HepG2 (cell line): ENCODE data around the gene RAB42. TPM values are rescaled to one million over a fixed set of nuclear protein-coding genes. Genes with fewer than 3 reads are reported as not detected.
A peak's percentile ranks its signal among the peaks of the same experiment; 100 is the strongest.

Experiments
- AHR ChIP-seq: IDR thresholded peaks from 2 replicates; pipeline ENCODE4 v1.6.1; 2018; ENCODE audit warnings: missing genetic modification reagents, missing compliant biosample characterization
- ARNTL ChIP-seq: sonication (generic); formaldehyde crosslinking; IDR thresholded peaks from 2 replicates; pipeline ENCODE4 v1.4.0; 2020; ENCODE audit warnings: mild to moderate bottlenecking, missing genetic modification reagents
- DNMT1 ChIP-seq: sonication (generic); formaldehyde crosslinking; IDR thresholded peaks from 2 replicates; pipeline ENCODE4 v1.5.1; 2020; ENCODE audit warnings: mild to moderate bottlenecking, missing genetic modification reagents
- KLF13 ChIP-seq: sonication (generic); formaldehyde crosslinking; IDR thresholded peaks from 2 replicates; pipeline ENCODE4 v1.4.0; 2020; ENCODE audit warnings: mild to moderate bottlenecking, missing genetic modification reagents
- NFATC3 ChIP-seq: sonication (generic); formaldehyde crosslinking; IDR thresholded peaks from 2 replicates; pipeline ENCODE4 v1.5.1; 2020; ENCODE audit warnings: mild to moderate bottlenecking, missing genetic modification reagents
- REPIN1 ChIP-seq: sonication (generic); formaldehyde crosslinking; IDR thresholded peaks from 2 replicates; pipeline ENCODE4 v1.8.0; 2022; ENCODE audit warnings: missing genetic modification reagents, low read depth, mild to moderate bottlenecking, borderline replicate concordance
- SPEN ChIP-seq: sonication (generic); formaldehyde crosslinking; IDR thresholded peaks from 2 replicates; pipeline ENCODE4 v1.5.1; 2020; ENCODE audit warnings: low read depth, mild to moderate bottlenecking, missing genetic modification reagents
- TBX3 ChIP-seq: fragments of 450-650 bp; IDR thresholded peaks from 2 replicates; pipeline ENCODE4 v1.6.1; 2017; ENCODE audit warnings: antibody characterized with exemption, mild to moderate bottlenecking, inconsistent platforms, borderline replicate concordance
- TOE1 ChIP-seq: sonication (generic); formaldehyde crosslinking; IDR thresholded peaks from 2 replicates; pipeline ENCODE4 v1.4.0; 2020; ENCODE audit warnings: mild to moderate bottlenecking, missing genetic modification reagents
- ZNF121 ChIP-seq: sonication (generic); formaldehyde crosslinking; IDR thresholded peaks from 2 replicates; pipeline ENCODE4 v1.5.0; 2020; ENCODE audit warnings: mild to moderate bottlenecking, missing genetic modification reagents
- ZNF251 ChIP-seq: sonication (generic); formaldehyde crosslinking; IDR thresholded peaks from 2 replicates; pipeline ENCODE4 v1.9.0; 2021; ENCODE audit warnings: mild to moderate bottlenecking, missing genetic modification reagents
- ZNF3 ChIP-seq: IDR thresholded peaks from 2 replicates; pipeline ENCODE4 v1.7.0; 2017; ENCODE audit warnings: inconsistent platforms
- ZNF335 ChIP-seq: sonication (generic); formaldehyde crosslinking; IDR thresholded peaks from 2 replicates; pipeline ENCODE4 v1.4.0; 2020; ENCODE audit warnings: missing genetic modification reagents
- ZNF724P ChIP-seq: sonication (generic); formaldehyde crosslinking; IDR thresholded peaks from 2 replicates; pipeline ENCODE4 v1.8.0; 2022; ENCODE audit warnings: missing genetic modification reagents, borderline replicate concordance
- polyA plus RNA-seq, 8 experiments: library from polyadenylated mRNA; depleted of rRNA in 3 of 8; stranded (reverse) in 7 of 8; unstranded in 1 of 8; fragments of >200 nt; fragmentation: Illumina TruSeq in 4 of 8; extraction: Trizol in 4 of 8; gene quantifications; 2 replicates each; pipeline versions ENCODE4 v1.2.1 to v1.2.3, GENCODE V29; 2011 to 2016; ENCODE audit warnings: low read depth in 4 of 8, missing spikeins in 1 of 8, mixed read lengths in 1 of 8; ENCODE audit not compliant: insufficient read depth in 1 of 8
- total RNA-seq, 5 experiments: library from RNA; depleted of rRNA; stranded (reverse); fragments of >200 nt; fragmentation: Illumina TruSeq; extraction: Trizol; gene quantifications; 2 replicates each; pipeline ENCODE4 v1.2.3, GENCODE V29; 2016; ENCODE audit warnings: low read depth in 1 of 5
- TF ChIP-seq, protein P1 (sequence below): sonication (generic); formaldehyde crosslinking; IDR thresholded peaks from 2 replicates; pipeline ENCODE4 v1.4.0; 2020; ENCODE audit warnings: missing genetic modification reagents
- TF ChIP-seq, protein P2 (sequence below): sonication (generic); formaldehyde crosslinking; IDR thresholded peaks from 2 replicates; pipeline ENCODE4 v1.5.1; 2020; ENCODE audit warnings: mild to moderate bottlenecking, missing genetic modification reagents
- TF ChIP-seq, protein P3 (sequence below): sonication (generic); formaldehyde crosslinking; IDR thresholded peaks from 2 replicates; pipeline ENCODE4 v1.5.0; 2020; ENCODE audit warnings: mild to moderate bottlenecking, missing genetic modification reagents, moderate library complexity
- TF ChIP-seq, protein P4 (sequence below): sonication (generic); formaldehyde crosslinking; conservative IDR thresholded peaks from 2 replicates; pipeline ENCODE4 v1.5.0; 2020; ENCODE audit warnings: missing genetic modification reagents

Gene RAB42
- total and polyA plus RNA-seq, 2 of the 13 experiments (the other 11 are each of a cell fraction or from before 2014, with no cell fraction given) = 10.4 to 166 TPM

DNA sequence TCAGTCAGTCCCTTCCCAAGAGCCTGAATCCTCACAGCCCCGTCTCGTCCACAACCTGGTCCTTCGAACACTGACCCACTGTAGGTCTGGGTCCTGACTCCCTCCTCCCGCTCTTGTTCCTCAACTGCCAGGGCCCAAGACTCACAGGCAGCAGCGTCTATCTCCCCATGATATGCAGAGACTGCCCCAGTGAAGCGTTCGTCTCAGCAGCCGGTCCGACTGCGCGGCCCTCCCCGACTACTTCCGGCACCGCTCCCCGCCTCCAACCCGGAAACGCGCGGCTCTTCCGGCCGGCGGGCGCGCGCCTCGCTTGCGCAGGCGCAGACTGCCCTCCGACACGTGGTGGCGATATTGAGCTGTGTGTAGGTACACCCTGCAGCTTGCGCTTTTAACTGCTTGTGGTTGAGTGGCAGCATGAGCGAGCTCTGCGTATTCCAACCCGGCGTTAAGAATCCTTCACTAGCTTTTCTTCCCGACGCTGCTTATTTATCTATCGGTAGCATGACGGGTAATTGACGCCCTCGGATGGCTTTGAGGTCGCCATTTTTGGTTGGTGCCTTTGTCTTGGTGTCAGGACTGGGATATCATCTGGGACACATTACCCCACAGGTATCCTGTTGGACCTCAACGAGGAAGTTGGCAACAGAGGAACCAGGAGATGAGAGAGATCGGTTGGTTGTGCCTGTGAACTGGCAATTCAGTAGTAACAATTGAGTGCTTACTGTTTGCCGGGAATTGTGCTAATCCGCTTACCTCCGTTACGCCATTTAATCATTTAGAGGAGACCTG is 51.0 kb downstream of the RAB42 start, which contains the start of gene TAF12 (continued):
- TF ChIP-seq SPEN = peak; percentile 92
- no peak for TF ChIP-seq ZNF251 (CRISPR knock-in tag)
- TF ChIP-seq KLF13 (CRISPR knock-in tag) = no peak
- no peak for TF ChIP-seq TBX3
- TF ChIP-seq TOE1 = peak; percentile 45; the same call in 1 of the 2 replicates
- TF ChIP-seq, protein P1, sequence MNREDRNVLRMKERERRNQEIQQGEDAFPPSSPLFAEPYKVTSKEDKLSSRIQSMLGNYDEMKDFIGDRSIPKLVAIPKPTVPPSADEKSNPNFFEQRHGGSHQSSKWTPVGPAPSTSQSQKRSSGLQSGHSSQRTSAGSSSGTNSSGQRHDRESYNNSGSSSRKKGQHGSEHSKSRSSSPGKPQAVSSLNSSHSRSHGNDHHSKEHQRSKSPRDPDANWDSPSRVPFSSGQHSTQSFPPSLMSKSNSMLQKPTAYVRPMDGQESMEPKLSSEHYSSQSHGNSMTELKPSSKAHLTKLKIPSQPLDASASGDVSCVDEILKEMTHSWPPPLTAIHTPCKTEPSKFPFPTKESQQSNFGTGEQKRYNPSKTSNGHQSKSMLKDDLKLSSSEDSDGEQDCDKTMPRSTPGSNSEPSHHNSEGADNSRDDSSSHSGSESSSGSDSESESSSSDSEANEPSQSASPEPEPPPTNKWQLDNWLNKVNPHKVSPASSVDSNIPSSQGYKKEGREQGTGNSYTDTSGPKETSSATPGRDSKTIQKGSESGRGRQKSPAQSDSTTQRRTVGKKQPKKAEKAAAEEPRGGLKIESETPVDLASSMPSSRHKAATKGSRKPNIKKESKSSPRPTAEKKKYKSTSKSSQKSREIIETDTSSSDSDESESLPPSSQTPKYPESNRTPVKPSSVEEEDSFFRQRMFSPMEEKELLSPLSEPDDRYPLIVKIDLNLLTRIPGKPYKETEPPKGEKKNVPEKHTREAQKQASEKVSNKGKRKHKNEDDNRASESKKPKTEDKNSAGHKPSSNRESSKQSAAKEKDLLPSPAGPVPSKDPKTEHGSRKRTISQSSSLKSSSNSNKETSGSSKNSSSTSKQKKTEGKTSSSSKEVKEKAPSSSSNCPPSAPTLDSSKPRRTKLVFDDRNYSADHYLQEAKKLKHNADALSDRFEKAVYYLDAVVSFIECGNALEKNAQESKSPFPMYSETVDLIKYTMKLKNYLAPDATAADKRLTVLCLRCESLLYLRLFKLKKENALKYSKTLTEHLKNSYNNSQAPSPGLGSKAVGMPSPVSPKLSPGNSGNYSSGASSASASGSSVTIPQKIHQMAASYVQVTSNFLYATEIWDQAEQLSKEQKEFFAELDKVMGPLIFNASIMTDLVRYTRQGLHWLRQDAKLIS (CRISPR knock-in tag) = 0 out of 2 replicates have a peak, but pooled peaks have one; percentile 60
- TF ChIP-seq ARNTL = peak; percentile 40; the same call in 1 of the 2 replicates
- TF ChIP-seq, protein P2, sequence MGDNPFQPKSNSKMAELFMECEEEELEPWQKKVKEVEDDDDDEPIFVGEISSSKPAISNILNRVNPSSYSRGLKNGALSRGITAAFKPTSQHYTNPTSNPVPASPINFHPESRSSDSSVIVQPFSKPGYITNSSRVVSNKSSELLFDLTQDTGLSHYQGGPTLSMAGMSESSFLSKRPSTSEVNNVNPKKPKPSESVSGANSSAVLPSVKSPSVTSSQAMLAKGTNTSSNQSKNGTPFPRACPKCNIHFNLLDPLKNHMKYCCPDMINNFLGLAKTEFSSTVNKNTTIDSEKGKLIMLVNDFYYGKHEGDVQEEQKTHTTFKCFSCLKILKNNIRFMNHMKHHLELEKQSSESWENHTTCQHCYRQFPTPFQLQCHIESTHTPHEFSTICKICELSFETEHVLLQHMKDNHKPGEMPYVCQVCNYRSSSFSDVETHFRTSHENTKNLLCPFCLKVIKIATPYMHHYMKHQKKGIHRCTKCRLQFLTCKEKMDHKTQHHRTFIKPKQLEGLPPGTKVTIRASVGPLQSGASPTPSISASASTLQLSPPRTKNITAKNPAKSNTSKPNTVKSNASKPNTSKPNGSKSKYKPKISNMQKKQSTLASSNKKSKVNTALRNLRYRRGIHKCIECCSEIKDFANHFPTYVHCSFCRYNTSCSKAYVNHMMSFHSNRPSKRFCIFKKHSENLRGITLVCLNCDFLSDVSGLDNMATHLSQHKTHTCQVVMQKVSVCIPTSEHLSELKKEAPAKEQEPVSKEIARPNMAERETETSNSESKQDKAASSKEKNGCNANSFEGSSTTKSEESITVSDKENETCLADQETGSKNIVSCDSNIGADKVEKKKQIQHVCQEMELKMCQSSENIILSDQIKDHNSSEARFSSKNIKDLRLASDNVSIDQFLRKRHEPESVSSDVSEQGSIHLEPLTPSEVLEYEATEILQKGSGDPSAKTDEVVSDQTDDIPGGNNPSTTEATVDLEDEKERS (CRISPR knock-in tag) = peak; percentile 70; the same call in 1 of the 2 replicates
- peak; percentile 82 for TF ChIP-seq REPIN1 (CRISPR knock-in tag)
- TF ChIP-seq ZNF121 (CRISPR knock-in tag) = peak; percentile 39; the same call in 1 of the 2 replicates
- no peak for TF ChIP-seq ZNF3
- no peak; the same call in 1 of the 2 replicates for TF ChIP-seq NFATC3 (CRISPR knock-in tag)
- no peak for TF ChIP-seq DNMT1
- no peak; the same call in 1 of the 2 replicates for TF ChIP-seq ZNF724P (CRISPR knock-in tag)
- peak; percentile 92; the same call in 1 of the 2 replicates for TF ChIP-seq AHR (CRISPR knock-in tag)
- TF ChIP-seq, protein P3, sequence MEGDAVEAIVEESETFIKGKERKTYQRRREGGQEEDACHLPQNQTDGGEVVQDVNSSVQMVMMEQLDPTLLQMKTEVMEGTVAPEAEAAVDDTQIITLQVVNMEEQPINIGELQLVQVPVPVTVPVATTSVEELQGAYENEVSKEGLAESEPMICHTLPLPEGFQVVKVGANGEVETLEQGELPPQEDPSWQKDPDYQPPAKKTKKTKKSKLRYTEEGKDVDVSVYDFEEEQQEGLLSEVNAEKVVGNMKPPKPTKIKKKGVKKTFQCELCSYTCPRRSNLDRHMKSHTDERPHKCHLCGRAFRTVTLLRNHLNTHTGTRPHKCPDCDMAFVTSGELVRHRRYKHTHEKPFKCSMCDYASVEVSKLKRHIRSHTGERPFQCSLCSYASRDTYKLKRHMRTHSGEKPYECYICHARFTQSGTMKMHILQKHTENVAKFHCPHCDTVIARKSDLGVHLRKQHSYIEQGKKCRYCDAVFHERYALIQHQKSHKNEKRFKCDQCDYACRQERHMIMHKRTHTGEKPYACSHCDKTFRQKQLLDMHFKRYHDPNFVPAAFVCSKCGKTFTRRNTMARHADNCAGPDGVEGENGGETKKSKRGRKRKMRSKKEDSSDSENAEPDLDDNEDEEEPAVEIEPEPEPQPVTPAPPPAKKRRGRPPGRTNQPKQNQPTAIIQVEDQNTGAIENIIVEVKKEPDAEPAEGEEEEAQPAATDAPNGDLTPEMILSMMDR (CRISPR knock-in tag) = peak; percentile 88
- TF ChIP-seq, protein P4, sequence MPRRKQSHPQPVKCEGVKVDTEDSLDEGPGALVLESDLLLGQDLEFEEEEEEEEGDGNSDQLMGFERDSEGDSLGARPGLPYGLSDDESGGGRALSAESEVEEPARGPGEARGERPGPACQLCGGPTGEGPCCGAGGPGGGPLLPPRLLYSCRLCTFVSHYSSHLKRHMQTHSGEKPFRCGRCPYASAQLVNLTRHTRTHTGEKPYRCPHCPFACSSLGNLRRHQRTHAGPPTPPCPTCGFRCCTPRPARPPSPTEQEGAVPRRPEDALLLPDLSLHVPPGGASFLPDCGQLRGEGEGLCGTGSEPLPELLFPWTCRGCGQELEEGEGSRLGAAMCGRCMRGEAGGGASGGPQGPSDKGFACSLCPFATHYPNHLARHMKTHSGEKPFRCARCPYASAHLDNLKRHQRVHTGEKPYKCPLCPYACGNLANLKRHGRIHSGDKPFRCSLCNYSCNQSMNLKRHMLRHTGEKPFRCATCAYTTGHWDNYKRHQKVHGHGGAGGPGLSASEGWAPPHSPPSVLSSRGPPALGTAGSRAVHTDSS (CRISPR knock-in tag) = no peak
- peak; percentile 65; the same call in 1 of the 2 replicates for TF ChIP-seq ZNF335 (CRISPR knock-in tag)
